CD14-positive monocyte (primary cell): ENCODE data around the gene HS3ST6. TPM values are rescaled to one million over a fixed set of nuclear protein-coding genes. Genes with fewer than 3 reads are reported as not detected.

Source experiments
- DNase-seq, 3 donors: peaks; one replicate each; pipeline ENCODE4 v3.0.0-alpha.2; 2011 to 2022
- H2AFZ ChIP-seq: 2 replicates; pipeline ENCODE4 v1.6.0; 2012; ENCODE audit warnings: mild to moderate bottlenecking, low read depth, low read length, inconsistent platforms; ENCODE audit not compliant: insufficient read depth, poor library complexity, severe bottlenecking
- H3K27ac ChIP-seq, 2 donors: 1 replicate in 1 of 2; 2 replicates in 1 of 2; pipeline ENCODE4 v1.5.1; 2012 to 2013; ENCODE audit warnings: low read length in 2 of 2, control low read depth in 1 of 2, inconsistent platforms in 1 of 2, low read depth in 1 of 2, mild to moderate bottlenecking in 1 of 2
- H3K27me3 ChIP-seq, 2 donors: one replicate each; pipeline versions ENCODE4 v1.6.0 to v1.6.1; 2011 to 2013; ENCODE audit warnings: low read length in 2 of 2; ENCODE audit not compliant: control insufficient read depth in 2 of 2, insufficient read depth in 2 of 2
- H3K36me3 ChIP-seq, 2 donors: replicated peaks in 1 of 2; 1 replicate in 1 of 2; 2 replicates in 1 of 2; pipeline versions ENCODE4 v1.5.1 to v1.6.1; 2012 to 2013; ENCODE audit warnings: low read length in 2 of 2, control low read depth in 1 of 2, inconsistent platforms in 1 of 2, mild to moderate bottlenecking in 1 of 2; ENCODE audit not compliant: insufficient read depth in 2 of 2, control insufficient read depth in 1 of 2
- H3K4me1 ChIP-seq, 2 donors: 1 replicate in 1 of 2; 2 replicates in 1 of 2; pipeline versions ENCODE4 v1.5.1 to v1.6.1; 2012 to 2013; ENCODE audit warnings: low read length in 2 of 2, control low read depth in 1 of 2, inconsistent platforms in 1 of 2, mild to moderate bottlenecking in 1 of 2, moderate library complexity in 1 of 2; ENCODE audit not compliant: insufficient read depth in 2 of 2, control insufficient read depth in 1 of 2
- H3K4me2 ChIP-seq: replicated peaks from 2 replicates; pipeline ENCODE3; 2012; ENCODE audit warnings: low read length, moderate library complexity, mild to moderate bottlenecking; ENCODE audit not compliant: poor library complexity, severe bottlenecking; ENCODE audit errors: extremely low read depth
- H3K4me3 ChIP-seq, 3 experiments: fragments of 200-600 bp in 1 of 3; sonication (generic) in 1 of 3; replicated peaks in 1 of 3; 1 replicate in 2 of 3; 2 replicates in 1 of 3; pipeline ENCODE4 v1.5.1; 2011 to 2013; ENCODE audit warnings: low read length in 3 of 3, mild to moderate bottlenecking in 3 of 3, control low read depth in 2 of 3, low read depth in 2 of 3, inconsistent platforms in 1 of 3, moderate library complexity in 1 of 3
- H3K79me2 ChIP-seq: 2 replicates; pipeline ENCODE4 v1.6.0; 2012; ENCODE audit warnings: mild to moderate bottlenecking, control low read depth, inconsistent platforms, low read length, moderate library complexity; ENCODE audit not compliant: insufficient read depth
- H3K9ac ChIP-seq: 2 replicates; pipeline ENCODE4 v1.6.0; 2017; ENCODE audit warnings: low read length, mild to moderate bottlenecking; ENCODE audit not compliant: insufficient read depth, poor library complexity, severe bottlenecking
- H3K9me3 ChIP-seq, 2 donors: replicated peaks in 1 of 2; 1 replicate in 1 of 2; 2 replicates in 1 of 2; pipeline versions ENCODE4 v1.5.1 to v1.6.1; 2012 to 2013; ENCODE audit warnings: low read length in 2 of 2, control low read depth in 1 of 2; ENCODE audit not compliant: control insufficient read depth in 1 of 2, insufficient read depth in 1 of 2
- H4K20me1 ChIP-seq: 2 replicates; pipeline ENCODE4 v1.6.0; 2012; ENCODE audit warnings: mild to moderate bottlenecking, low read length, control low read depth, moderate library complexity; ENCODE audit not compliant: insufficient read depth
- H3K27ac Mint-ChIP-seq, 7 donors: one replicate each; pipeline ENCODE4 v1.8.0; 2020; ENCODE audit warnings: mild to moderate bottlenecking in 7 of 7, mixed read lengths in 7 of 7, moderate library complexity in 6 of 7, inconsistent platforms in 2 of 7
- H3K27me3 Mint-ChIP-seq, 3 donors: one replicate each; pipeline ENCODE4 v1.8.0; 2021 to 2022; ENCODE audit warnings: low read depth in 3 of 3, mild to moderate bottlenecking in 3 of 3, mixed read lengths in 3 of 3, moderate library complexity in 3 of 3, inconsistent platforms in 1 of 3
- H3K36me3 Mint-ChIP-seq, 2 donors: one replicate each; pipeline ENCODE4 v1.8.0; 2020; ENCODE audit warnings: mixed read lengths in 2 of 2, inconsistent platforms in 1 of 2, mild to moderate bottlenecking in 1 of 2
- H3K4me1 Mint-ChIP-seq: one replicate; pipeline ENCODE4 v1.8.0; 2020; ENCODE audit warnings: mild to moderate bottlenecking, mixed read lengths
- H3K4me3 Mint-ChIP-seq, 2 donors: one replicate each; pipeline ENCODE4 v1.8.0; 2020; ENCODE audit warnings: mild to moderate bottlenecking in 2 of 2, mixed read lengths in 2 of 2, moderate library complexity in 1 of 2
- H3K9me3 Mint-ChIP-seq, 7 donors: one replicate each; pipeline ENCODE4 v1.8.0; 2020 to 2022; ENCODE audit warnings: mixed read lengths in 7 of 7, mild to moderate bottlenecking in 6 of 7, moderate library complexity in 6 of 7, inconsistent platforms in 2 of 7
- WGBS: methylation state at CpG from one replicate; pipeline ENCODE4 v1.1.5; 2013; ENCODE audit warnings: missing lambda C conversion rate; ENCODE audit not compliant: insufficient coverage; 5-methylcytosine and 5-hydroxymethylcytosine counted together
- intact Hi-C, 2 donors: fragments of 100-400 bp; cut with micrococcal nuclease; formaldehyde crosslinking; loops; one replicate each; pipeline versions ENCODE4 v1.15.0 to v1.15.1; 2023
- polyA plus RNA-seq, 3 donors: library from polyadenylated mRNA; depleted of rRNA in 1 of 3; unstranded in 2 of 3; stranded (reverse) in 1 of 3; fragments of 300-500 nt in 2 of 3; fragments of >200 nt in 1 of 3; fragmentation: Illumina TruSeq in 2 of 3; gene quantifications; 1 replicate in 2 of 3; 2 replicates in 1 of 3; pipeline ENCODE4 v1.2.3, GENCODE V29; 2012 to 2021
- TF ChIP-seq, protein P1 (sequence below): fragments of 200-600 bp; IDR thresholded peaks from one replicate; pipeline ENCODE4 v1.8.0; 2022; ENCODE audit warnings: antibody characterized with exemption, mild to moderate bottlenecking

Gene HS3ST6
- polyA plus RNA-seq, 3 donors = not detected

DNA sequence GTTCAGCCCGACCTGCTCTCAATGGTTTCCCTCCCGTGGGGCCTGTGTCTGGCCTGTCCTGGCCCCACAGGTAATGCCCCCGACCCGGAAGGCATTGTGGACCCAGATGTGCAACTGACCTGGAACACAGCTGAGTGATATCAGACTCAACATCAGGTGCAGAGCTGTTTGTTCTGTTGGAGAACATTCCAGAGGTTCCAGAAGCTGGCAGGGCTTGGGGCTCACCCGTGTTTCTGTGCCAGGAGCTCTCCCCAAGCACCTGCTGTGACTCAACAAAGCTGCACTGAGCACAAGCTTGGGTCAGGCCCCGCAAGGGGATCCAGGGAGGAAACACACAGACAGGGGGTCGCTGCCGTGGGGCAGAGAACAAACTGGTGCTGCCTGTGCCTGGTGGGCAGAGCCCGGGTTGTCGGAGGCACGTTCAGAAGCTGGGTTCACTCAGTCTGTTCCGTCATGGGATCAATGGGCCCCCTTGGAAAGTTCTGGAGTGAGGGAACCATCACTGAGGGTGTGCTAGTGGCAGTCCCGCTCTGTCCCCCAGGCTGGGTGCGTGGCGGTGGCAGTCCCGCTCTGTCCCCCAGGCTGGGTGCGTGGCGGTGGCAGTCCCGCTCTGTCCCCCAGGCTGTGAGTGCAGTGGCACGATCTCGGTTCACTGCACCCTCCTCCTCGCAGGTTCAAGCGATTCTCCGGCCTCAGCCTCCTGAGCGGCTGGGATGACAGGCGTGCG, 22.1 kb downstream of the HS3ST6 start:
- Histone ChIP-seq H3K9ac (no peak overlapping the region), H3K27me3 (peaks cover 0 to 2% of the 10 kb centered on the region in 2 donors), H4K20me1 (no peaks in the 10 kb centered on the region), H3K4me1 (no peaks in the 10 kb centered on the region), H3K4me3 (no peak overlapping the region), H3K4me2 (no peak overlapping the region), H3K9me3 (no peaks in the 10 kb centered on the region), H2AFZ (no peak overlapping the region), H3K36me3 (no peaks in the 10 kb centered on the region), H3K79me2 (no peaks in the 10 kb centered on the region), H3K27ac (no peak overlapping the region)
- intact Hi-C loops = no loop called here
- H3K27ac Mint-ChIP-seq = peak overlapping the region in 1 of 7 donors; percentile 5
- no peaks in the 10 kb centered on the region for H3K36me3 Mint-ChIP-seq
- TF ChIP-seq, protein P1, sequence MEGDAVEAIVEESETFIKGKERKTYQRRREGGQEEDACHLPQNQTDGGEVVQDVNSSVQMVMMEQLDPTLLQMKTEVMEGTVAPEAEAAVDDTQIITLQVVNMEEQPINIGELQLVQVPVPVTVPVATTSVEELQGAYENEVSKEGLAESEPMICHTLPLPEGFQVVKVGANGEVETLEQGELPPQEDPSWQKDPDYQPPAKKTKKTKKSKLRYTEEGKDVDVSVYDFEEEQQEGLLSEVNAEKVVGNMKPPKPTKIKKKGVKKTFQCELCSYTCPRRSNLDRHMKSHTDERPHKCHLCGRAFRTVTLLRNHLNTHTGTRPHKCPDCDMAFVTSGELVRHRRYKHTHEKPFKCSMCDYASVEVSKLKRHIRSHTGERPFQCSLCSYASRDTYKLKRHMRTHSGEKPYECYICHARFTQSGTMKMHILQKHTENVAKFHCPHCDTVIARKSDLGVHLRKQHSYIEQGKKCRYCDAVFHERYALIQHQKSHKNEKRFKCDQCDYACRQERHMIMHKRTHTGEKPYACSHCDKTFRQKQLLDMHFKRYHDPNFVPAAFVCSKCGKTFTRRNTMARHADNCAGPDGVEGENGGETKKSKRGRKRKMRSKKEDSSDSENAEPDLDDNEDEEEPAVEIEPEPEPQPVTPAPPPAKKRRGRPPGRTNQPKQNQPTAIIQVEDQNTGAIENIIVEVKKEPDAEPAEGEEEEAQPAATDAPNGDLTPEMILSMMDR = no peak
- H3K9me3 Mint-ChIP-seq = peaks cover 0 to 2% (median 0%) of the 10 kb centered on the region in 7 donors
- 81% methylated on average over 26 of the region's 27 CpGs for WGBS
- H3K4me1 Mint-ChIP-seq = no peaks in the 10 kb centered on the region
- DNase-seq = no peak
- H3K4me3 Mint-ChIP-seq = no peak overlapping the region
- H3K27me3 Mint-ChIP-seq = peaks cover 19 to 45% (median 24%) of the 10 kb centered on the region in 3 donors

DNA sequence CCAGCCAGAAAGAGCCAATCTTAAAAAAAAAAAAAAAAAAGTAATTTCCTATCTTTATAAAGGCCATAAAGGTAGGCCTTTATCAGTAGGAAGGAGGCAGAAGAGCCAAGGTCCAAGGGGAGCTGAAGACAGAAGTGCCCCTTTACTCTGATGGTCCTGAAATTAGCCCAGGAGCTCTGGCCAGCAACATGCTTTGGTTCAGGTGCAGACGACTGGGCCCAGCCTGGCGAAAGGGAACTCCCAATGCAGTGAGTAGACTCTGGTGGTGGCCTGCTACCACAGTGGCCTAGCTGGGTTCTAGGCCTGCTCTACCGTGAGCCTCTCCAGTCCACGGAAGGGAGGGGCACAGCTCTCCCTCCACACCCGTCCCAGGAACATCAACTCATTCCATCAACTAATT, 23.1 kb downstream of the HS3ST6 start:
- H3K36me3 ChIP-seq = no peaks in the 10 kb centered on the region
- H3K4me3 ChIP-seq = no peak overlapping the region
- H3K79me2 ChIP-seq = no peaks in the 10 kb centered on the region
- no peak overlapping the region for H2AFZ ChIP-seq
- H3K27ac ChIP-seq = no peak overlapping the region
- DNase-seq = no peak
- H3K27me3 ChIP-seq = peaks cover 0 to 2% of the 10 kb centered on the region in 2 donors
- WGBS = 93% methylated on average over 2 of the region's 5 CpGs
- H3K4me1 ChIP-seq = no peaks in the 10 kb centered on the region
- H3K27ac Mint-ChIP-seq = no peak overlapping the region
- H3K27me3 Mint-ChIP-seq = peaks cover 23 to 52% (median 27%) of the 10 kb centered on the region in 3 donors
- no peaks in the 10 kb centered on the region for H3K36me3 Mint-ChIP-seq
- no peaks in the 10 kb centered on the region for H3K4me1 Mint-ChIP-seq
- H3K9me3 Mint-ChIP-seq = peaks cover 0 to 2% (median 0%) of the 10 kb centered on the region in 7 donors
- H3K9ac ChIP-seq = no peak overlapping the region
- H3K4me2 ChIP-seq = no peak overlapping the region
- TF ChIP-seq, protein P1 = no peak
- H3K9me3 ChIP-seq = no peaks in the 10 kb centered on the region
- intact Hi-C loops = no loop called here
- no peak overlapping the region for H3K4me3 Mint-ChIP-seq
- no peaks in the 10 kb centered on the region for H4K20me1 ChIP-seq
